GM21786 (cell line): ENCODE results near the gene G0S2.

Experiments
- ATAC-seq: cut with Tn5 transposase; IDR thresholded peaks from one replicate; pipeline ENCODE4 v1.9.1; 2021; ENCODE audit not compliant: unreplicated experiment

G0S2 gene

GRCh38 chr1:209674957-209675564 is at the start of gene G0S2:
Gene G0S2, plus strand, starts transcription at chr1:209675412. Its CDS starts 273 bp downstream, at chr1:209675685.
- ATAC-seq = no peak

- ATAC-seq = no peak
These were observed 49.4 kb upstream of the G0S2 start for GRCh38 chr1:209625791-209626285.

- no peak for ATAC-seq
These were observed 48.7 kb upstream of the G0S2 start for GRCh38 chr1:209626346-209627026.

GRCh38 chr1:209627027-209627731 is 48.0 kb upstream of the G0S2 start:
- peak; percentile 21 for ATAC-seq

- ATAC-seq = peak; percentile 80
These were observed 47.4 kb upstream of the G0S2 start for GRCh38 chr1:209627732-209628196.

- no peak for ATAC-seq
These were observed 46.5 kb upstream of the G0S2 start for GRCh38 chr1:209628618-209629299.

GRCh38 chr1:209629621-209630382 is 45.4 kb upstream of the G0S2 start:
- ATAC-seq = no peak

GRCh38 chr1:209630383-209631225 is 44.6 kb upstream of the G0S2 start:
- ATAC-seq = no peak

GRCh38 chr1:209633335-209633997 is 41.7 kb upstream of the G0S2 start:
- no peak for ATAC-seq

GRCh38 chr1:209634005-209634737 is 41.0 kb upstream of the G0S2 start:
- no peak for ATAC-seq

GRCh38 chr1:209635850-209636249 is 39.4 kb upstream of the G0S2 start:
- ATAC-seq = no peak

- no peak for ATAC-seq
These were observed 33.4 kb upstream of the G0S2 start for GRCh38 chr1:209641832-209642172.

GRCh38 chr1:209642816-209643215 is 32.4 kb upstream of the G0S2 start:
- no peak for ATAC-seq

GRCh38 chr1:209643285-209644020 is 31.8 kb upstream of the G0S2 start:
- no peak for ATAC-seq

GRCh38 chr1:209645574-209646452 is 29.4 kb upstream of the G0S2 start:
- ATAC-seq = no peak

- no peak for ATAC-seq
These were observed 28.7 kb upstream of the G0S2 start for GRCh38 chr1:209646558-209646957.

- ATAC-seq = no peak
These were observed 28.1 kb upstream of the G0S2 start for GRCh38 chr1:209647156-209647555.
